HCT116 (cell line): ENCODE measurements around the gene VPS26B.

Experiments used
- YY1 ChIP-seq: IDR thresholded peaks from 2 replicates; pipeline ENCODE4 v1.6.1; 2011; ENCODE audit warnings: low read length, low read depth, moderate library complexity, mild to moderate bottlenecking; ENCODE audit not compliant: insufficient replicate concordance; ENCODE audit errors: extremely low read depth
- TF ChIP-seq, protein P1 (sequence below), 3 experiments: fragments of 200-600 bp in 1 of 3; sonication (generic) in 1 of 3; IDR thresholded peaks in 2 of 3; conservative IDR thresholded peaks in 1 of 3; 2 replicates each; pipeline ENCODE4 v1.5.1; 2012 to 2017; ENCODE audit warnings: low read depth in 2 of 3, low read length in 2 of 3, antibody characterized with exemption in 1 of 3, borderline replicate concordance in 1 of 3, control low read depth in 1 of 3, mild to moderate bottlenecking in 1 of 3, mixed read lengths in 1 of 3, mixed run types in 1 of 3, moderate library complexity in 1 of 3; ENCODE audit not compliant: insufficient read depth in 1 of 3
- TF ChIP-seq, protein P2 (sequence below): IDR thresholded peaks from 2 replicates; pipeline ENCODE4 v1.6.1; 2011; ENCODE audit warnings: mild to moderate bottlenecking, low read length, moderate library complexity; ENCODE audit not compliant: insufficient replicate concordance; ENCODE audit errors: extremely low read depth

DNA sequence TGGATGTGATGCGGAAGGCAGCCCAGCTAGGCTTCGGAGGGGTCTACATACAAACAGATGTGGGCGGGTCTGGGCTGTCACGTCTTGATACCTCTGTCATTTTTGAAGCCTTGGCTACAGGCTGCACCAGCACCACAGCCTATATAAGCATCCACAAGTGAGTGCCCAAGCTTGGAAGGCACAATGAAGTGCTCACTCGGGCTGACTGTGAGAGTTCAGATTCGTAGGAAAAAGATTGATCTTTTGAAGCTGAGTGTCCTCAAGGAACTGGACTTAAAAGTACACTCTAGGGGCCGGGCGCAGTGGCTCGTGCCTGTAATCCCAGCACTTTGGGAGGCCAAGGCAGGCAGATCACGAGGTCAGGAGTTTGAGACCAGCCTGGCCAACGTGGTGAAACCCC, 32.6 kb downstream of the VPS26B start:
- TF ChIP-seq, protein P1, sequence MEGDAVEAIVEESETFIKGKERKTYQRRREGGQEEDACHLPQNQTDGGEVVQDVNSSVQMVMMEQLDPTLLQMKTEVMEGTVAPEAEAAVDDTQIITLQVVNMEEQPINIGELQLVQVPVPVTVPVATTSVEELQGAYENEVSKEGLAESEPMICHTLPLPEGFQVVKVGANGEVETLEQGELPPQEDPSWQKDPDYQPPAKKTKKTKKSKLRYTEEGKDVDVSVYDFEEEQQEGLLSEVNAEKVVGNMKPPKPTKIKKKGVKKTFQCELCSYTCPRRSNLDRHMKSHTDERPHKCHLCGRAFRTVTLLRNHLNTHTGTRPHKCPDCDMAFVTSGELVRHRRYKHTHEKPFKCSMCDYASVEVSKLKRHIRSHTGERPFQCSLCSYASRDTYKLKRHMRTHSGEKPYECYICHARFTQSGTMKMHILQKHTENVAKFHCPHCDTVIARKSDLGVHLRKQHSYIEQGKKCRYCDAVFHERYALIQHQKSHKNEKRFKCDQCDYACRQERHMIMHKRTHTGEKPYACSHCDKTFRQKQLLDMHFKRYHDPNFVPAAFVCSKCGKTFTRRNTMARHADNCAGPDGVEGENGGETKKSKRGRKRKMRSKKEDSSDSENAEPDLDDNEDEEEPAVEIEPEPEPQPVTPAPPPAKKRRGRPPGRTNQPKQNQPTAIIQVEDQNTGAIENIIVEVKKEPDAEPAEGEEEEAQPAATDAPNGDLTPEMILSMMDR (IDR thresholded peaks at IDR 0.05 in 2 of 3, conservative IDR thresholded peaks at IDR 0.05 in 1 of 3; ENCODE audit: borderline replicate concordance in 1 of 3, insufficient read depth in 1 of 3, low read depth in 2 of 3, low read length in 2 of 3) = no peak
- TF ChIP-seq, protein P2, sequence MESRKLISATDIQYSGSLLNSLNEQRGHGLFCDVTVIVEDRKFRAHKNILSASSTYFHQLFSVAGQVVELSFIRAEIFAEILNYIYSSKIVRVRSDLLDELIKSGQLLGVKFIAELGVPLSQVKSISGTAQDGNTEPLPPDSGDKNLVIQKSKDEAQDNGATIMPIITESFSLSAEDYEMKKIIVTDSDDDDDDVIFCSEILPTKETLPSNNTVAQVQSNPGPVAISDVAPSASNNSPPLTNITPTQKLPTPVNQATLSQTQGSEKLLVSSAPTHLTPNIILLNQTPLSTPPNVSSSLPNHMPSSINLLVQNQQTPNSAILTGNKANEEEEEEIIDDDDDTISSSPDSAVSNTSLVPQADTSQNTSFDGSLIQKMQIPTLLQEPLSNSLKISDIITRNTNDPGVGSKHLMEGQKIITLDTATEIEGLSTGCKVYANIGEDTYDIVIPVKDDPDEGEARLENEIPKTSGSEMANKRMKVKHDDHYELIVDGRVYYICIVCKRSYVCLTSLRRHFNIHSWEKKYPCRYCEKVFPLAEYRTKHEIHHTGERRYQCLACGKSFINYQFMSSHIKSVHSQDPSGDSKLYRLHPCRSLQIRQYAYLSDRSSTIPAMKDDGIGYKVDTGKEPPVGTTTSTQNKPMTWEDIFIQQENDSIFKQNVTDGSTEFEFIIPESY = no peak
- no peak for TF ChIP-seq YY1
